Epithelial cell of proximal tubule (primary cell): ENCODE measurements around the gene IKZF1. TPM values are rescaled to one million over a fixed set of nuclear protein-coding genes. Genes with fewer than 3 reads are reported as not detected.

Source experiments
- DNase-seq: peaks from one replicate; pipeline ENCODE4 v3.0.0-alpha.2; 2011; ENCODE audit warnings: low read depth
- H3K4me3 ChIP-seq: 2 replicates; pipeline ENCODE4 v1.5.1; 2011; ENCODE audit warnings: low read depth, mild to moderate bottlenecking, low read length
- CTCF ChIP-seq: conservative IDR thresholded peaks from 2 replicates; pipeline ENCODE4 v1.5.1; 2012; ENCODE audit warnings: low read depth, mild to moderate bottlenecking, low read length
- total RNA-seq: library from RNA; depleted of rRNA; stranded (reverse); fragments of >200 nt; gene quantifications from 2 replicates; pipeline ENCODE4 v1.2.3, GENCODE V29; 2015

The IKZF1 gene
- total RNA-seq, result not detected in 2 replicates

- no peak for TF ChIP-seq CTCF
- H3K4me3 ChIP-seq, result peak within 1 kb of the TSS; percentile 28
- no peak for DNase-seq
Measured at GRCh38 chr7:50304129-50304910, at the start of gene IKZF1. TSS of gene IKZF1 (plus strand) at chr7:50304716. CDS start at chr7:50319062, 14,346 bp downstream.

DNA sequence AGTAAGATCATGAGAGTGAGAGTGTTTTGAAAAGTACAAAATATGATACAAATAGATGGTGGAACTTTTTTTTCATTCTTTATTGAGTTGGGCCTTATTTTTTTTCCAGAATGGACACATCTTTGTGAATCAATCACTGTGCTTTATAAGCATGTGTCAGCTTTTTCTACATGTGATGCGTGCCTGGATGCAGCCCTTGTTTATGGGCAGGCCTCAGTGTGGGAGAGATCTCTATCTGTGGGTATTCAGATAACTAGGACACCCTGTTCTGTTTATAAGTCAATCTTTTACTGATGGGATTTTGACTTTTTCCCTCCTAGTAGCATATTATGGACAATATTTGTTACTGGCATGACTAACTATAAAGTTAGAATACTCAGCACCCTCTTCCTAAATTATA is 42.9 kb upstream of the IKZF1 start:
- H3K4me3 ChIP-seq, result no peak overlapping the region
- no peak for DNase-seq
- no peak for TF ChIP-seq CTCF

DNA sequence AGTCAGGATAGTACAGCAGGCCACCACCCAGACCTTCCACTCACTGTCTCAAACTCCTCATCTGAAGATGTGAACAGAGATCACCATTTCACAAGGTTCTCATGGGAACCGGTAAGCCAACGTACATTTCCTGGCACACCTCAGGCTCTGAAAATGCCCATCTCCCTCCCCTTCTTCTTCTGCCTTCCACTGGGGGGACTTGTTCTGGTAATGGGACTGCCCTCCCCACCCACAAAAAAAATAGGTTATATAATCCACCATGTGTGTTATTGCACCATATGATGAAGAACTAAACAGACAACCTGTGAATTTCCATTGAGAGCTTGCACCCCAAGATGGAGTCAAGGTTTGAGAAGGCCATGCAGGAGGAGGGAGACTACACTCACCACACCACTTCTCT is 42.1 kb upstream of the IKZF1 start:
- TF ChIP-seq CTCF, result no peak
- H3K4me3 ChIP-seq, result no peak overlapping the region
- DNase-seq, result no peak

DNA sequence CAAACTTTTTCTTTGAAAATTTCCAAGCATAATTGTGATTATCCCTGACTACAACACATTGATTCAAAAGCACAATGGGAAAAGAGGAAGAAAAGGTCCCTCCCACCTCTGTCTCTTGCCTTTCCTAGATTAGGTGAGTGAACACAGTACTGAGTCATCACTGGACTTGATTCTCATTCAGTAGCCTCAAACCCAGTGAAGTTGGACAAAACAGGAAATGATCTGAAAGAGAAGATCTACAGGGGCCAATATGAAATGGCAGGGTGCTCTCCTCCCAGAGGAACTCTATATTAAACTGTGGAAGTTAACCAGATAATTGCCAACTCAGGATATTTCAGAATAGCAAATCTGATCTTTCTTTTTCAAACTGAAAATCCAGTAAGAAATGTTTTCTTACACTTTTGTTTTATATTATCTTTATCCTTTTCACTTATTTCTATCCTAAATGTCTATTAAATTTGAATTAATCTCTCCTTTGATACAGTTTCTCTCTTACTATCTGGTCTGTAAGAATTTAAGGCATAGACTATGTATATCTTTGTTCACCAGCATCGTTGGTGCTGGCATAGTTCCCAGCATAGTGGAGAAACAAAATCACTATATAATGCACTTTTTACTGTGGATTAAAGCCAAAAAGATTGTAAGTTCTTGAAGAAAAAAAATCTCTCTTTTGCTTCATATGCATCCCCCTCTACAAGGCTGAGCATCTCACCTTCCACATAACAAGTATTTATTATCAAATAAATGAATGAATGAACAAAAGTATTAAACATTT is 41.4 kb upstream of the IKZF1 start:
- peak; percentile 1 for DNase-seq
- H3K4me3 ChIP-seq, result no peak overlapping the region
- TF ChIP-seq CTCF, result no peak

DNA sequence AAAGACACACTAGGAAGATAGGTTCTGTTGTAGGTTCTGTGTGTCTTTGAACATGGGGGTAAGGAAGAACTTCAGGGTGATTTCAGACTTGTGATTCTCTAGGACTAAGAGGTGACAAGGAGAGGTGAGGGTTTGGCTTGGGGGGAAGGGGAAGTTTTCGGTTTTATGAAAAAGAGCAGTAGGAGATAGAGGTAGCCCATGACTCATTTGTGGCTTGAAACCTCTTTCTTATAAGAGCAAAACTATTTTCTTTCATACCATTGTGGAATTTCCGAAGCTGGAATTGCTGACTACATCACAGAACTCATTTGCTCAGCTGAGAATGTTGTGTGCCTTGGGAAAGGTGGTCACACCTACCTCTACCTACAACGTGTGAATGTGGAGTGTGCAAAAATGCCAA is 39.6 kb upstream of the IKZF1 start:
- TF ChIP-seq CTCF, result no peak
- DNase-seq, result no peak

DNA sequence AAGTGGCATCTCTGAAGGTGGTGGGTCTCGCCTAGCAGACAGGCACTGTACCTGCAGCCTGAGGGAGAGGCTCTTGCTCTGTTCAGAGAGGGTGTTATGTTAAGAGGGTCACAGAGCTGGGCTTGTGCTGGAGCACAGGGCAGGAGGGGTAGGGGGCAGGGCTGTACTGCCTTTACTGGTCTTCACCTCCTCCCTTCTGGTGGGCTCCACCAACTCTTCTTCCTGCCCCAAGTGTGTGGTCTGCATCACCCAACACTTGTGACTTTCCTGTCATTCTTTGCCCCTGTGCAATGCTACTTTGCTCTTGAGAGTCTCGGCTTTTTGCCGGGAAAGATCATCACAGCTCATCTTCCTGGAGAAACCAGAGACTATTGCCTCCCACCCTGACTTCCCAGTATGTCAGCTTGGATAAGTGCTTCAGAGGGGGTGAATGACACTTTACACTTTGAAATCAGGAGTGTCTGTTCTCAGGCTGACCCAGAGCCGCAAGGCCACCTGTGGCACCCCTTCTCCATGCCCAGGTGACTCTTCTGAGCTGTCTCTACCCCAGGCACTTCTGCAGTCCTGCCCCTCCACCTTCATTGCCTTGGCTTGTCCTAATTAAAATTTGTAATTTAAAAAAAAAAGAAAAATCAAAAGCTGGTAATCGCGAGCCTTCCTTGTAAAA is 38.4 kb upstream of the IKZF1 start:
- TF ChIP-seq CTCF, result no peak
- H3K4me3 ChIP-seq, result no peak overlapping the region
- DNase-seq, result no peak

More for the DNA sequence above, 39.6 kb upstream of the IKZF1 start:
- H3K4me3 ChIP-seq, result no peak overlapping the region
